Ovary (tissue), 3 donors: ENCODE data around the gene NFE2L1.

Source experiments
- EP300 ChIP-seq: sonication (generic); formaldehyde crosslinking; IDR thresholded peaks from one replicate; pipeline ENCODE4 v1.6.1; 2017; ENCODE audit warnings: antibody characterized with exemption
- POLR2A ChIP-seq: fragments of 450-650 bp; IDR thresholded peaks from one replicate; pipeline ENCODE4 v1.6.1; 2017; ENCODE audit warnings: antibody characterized with exemption, mild to moderate bottlenecking, moderate library complexity
- TF ChIP-seq, protein P1 (sequence below), 3 donors: fragments of 450-650 bp in 2 of 3; fragments of 200-600 bp in 1 of 3; IDR thresholded peaks; one replicate each; pipeline versions ENCODE4 v1.5.1 to v1.8.0; 2016 to 2022; ENCODE audit warnings: antibody characterized with exemption in 3 of 3, mild to moderate bottlenecking in 1 of 3
- donor health status: DM: no; HTN: no; CAD: no.

DNA sequence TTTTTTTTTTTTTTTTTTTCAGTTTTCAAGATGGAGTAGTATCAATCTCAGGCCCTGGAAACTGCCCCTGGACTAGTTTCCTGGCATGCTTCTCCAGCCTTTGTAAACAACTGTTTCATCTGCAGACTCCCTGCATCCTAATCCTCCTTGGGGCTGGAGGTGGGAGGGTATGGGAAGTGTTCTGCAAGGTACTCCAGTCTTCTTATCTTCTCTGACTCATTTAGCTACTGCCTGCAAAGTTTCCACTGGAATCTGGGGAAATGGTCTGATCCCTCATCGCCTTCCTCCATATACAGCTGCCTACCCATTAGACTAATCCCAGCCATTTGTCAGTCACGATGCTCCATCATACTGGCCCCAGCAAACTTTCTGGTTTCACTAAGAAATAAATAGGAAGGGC is 32.0 kb upstream of the NFE2L1 start:
- TF ChIP-seq, protein P1, sequence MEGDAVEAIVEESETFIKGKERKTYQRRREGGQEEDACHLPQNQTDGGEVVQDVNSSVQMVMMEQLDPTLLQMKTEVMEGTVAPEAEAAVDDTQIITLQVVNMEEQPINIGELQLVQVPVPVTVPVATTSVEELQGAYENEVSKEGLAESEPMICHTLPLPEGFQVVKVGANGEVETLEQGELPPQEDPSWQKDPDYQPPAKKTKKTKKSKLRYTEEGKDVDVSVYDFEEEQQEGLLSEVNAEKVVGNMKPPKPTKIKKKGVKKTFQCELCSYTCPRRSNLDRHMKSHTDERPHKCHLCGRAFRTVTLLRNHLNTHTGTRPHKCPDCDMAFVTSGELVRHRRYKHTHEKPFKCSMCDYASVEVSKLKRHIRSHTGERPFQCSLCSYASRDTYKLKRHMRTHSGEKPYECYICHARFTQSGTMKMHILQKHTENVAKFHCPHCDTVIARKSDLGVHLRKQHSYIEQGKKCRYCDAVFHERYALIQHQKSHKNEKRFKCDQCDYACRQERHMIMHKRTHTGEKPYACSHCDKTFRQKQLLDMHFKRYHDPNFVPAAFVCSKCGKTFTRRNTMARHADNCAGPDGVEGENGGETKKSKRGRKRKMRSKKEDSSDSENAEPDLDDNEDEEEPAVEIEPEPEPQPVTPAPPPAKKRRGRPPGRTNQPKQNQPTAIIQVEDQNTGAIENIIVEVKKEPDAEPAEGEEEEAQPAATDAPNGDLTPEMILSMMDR (IDR thresholded peaks at IDR 0.05) = no peak
- TF ChIP-seq POLR2A (no peak), EP300 (no peak)
